ENCODE data around the gene MAGIX.
"Not testable (repeated sequence)": the region's sequence is repeated elsewhere in the genome, so short reads cannot be mapped to it uniquely, and the experiment has no call there.

The MAGIX gene

GRCh38 chrX:49164589-49165360 is 2.2 kb downstream of the MAGIX start:
- H3K27ac ChIP-seq, result no peak overlapping the region
- no peak for TF ChIP-seq CTCF (conservative IDR thresholded peaks at IDR 0.05)

- H3K27ac ChIP-seq, result no peak overlapping the region
- no peak for TF ChIP-seq CTCF (conservative IDR thresholded peaks at IDR 0.05)
These were observed 3.6 kb downstream of the MAGIX start for GRCh38 chrX:49165901-49166881.

GRCh38 chrX:49166914-49167739 is 4.6 kb downstream of the MAGIX start:
- no peak for TF ChIP-seq CTCF (conservative IDR thresholded peaks at IDR 0.05)
- H3K27ac ChIP-seq, result no peak overlapping the region

GRCh38 chrX:49167740-49168108 is 5.2 kb downstream of the MAGIX start:
- no peak overlapping the region for H3K27ac ChIP-seq
- TF ChIP-seq CTCF (conservative IDR thresholded peaks at IDR 0.05), result no peak

GRCh38 chrX:49171752-49172279 is 9.3 kb downstream of the MAGIX start, which contains the start of gene PLP2:
Gene PLP2, plus strand, starts transcription at chrX:49171898. Its CDS starts 103 bp downstream, at chrX:49172001.
- no peak within 1 kb of the TSS for H3K27ac ChIP-seq
- no peak for TF ChIP-seq CTCF (conservative IDR thresholded peaks at IDR 0.05)

GRCh38 chrX:49172280-49172780 is 9.8 kb downstream of the MAGIX start:
- H3K27ac ChIP-seq, result no peak overlapping the region

GRCh38 chrX:49173544-49173943 is 11.0 kb downstream of the MAGIX start:
- H3K27ac ChIP-seq, result not testable (repeated sequence)

More at GRCh38 chrX:49172280-49172780, 9.8 kb downstream of the MAGIX start:
- TF ChIP-seq CTCF (conservative IDR thresholded peaks at IDR 0.05), result no peak

All from VCaP (cell line).